Activated effector memory CD4-positive, alpha-beta T cell treated with Interleukin-2 at 50 U/mL for 16 hours (primary cell): ENCODE results near the gene IQGAP2.
"Not testable (repeated sequence)": the region's sequence is repeated elsewhere in the genome, so short reads cannot be mapped to it uniquely, and the experiment has no call there.

Experiments
- DNase-seq: peaks from one replicate; pipeline ENCODE4 v3.0.0-alpha.2; 2020

IQGAP2 gene

GRCh38 chr5:76547242-76547890, 144.3 kb downstream of the IQGAP2 start:
- DNase-seq, result no peak

- DNase-seq, result no peak
Measured at GRCh38 chr5:76547891-76548524, 144.9 kb downstream of the IQGAP2 start.

- DNase-seq, result no peak
Measured at GRCh38 chr5:76548525-76549229, 145.6 kb downstream of the IQGAP2 start.

DNA sequence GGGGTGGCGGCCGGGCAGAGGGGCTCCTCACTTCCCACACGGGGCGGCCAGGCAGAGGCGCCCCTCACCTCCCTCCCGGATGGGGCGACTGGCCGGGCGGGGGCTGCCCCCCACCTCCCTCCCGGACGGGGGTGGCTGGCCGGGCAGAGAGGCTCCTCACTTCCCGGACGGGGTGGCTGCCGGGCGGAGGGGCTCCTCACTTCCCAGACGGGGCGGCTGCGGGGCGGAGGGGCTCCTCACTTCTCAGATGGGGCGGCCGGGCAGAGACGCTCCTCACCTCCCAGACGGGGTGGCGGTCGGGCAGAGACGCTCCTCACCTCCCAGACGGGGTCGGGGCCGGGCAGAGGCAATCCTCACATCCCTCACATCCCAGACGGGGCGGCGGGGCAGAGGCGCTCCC, 147.8 kb downstream of the IQGAP2 start:
- DNase-seq, result not testable (repeated sequence)

GRCh38 chr5:76552546-76552945, 149.5 kb downstream of the IQGAP2 start:
- no peak for DNase-seq

DNA sequence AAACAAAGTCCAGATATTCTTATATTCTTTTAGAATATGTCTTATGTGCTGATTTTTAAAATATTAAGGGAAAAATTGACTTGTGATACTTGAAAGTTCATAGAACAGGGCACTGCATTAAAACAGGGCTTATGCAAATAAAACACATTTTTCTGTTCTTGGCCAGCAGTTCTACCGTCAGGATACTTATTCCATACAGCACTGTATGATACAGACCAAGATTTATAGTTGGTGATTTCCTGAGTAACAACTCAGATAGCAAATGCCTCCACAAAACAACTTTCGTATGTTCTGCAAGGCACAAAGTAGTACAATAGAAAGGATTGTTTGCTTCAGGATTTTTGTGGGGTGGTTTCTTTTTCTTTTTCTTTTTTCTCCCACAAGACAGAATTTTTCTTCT, 150.2 kb downstream of the IQGAP2 start:
- no peak for DNase-seq

DNA sequence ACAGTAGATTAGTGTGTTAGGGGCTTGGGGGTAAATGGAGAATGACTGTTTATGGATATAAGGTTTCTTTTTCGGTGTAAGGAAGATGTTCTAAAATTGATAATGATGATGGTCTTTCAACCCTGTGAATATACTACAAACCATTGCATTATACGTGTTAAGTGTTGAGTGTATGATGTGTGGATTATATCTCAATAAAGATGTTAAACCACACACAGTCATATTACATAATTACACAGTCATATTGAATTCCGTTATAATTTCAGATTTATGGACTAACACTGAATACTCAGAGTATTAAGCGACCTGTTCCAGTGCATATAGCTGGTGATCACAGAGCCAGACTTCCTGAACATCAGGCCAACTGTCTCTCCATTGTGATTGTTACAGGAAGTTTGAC, 152.0 kb downstream of the IQGAP2 start:
- DNase-seq, result no peak

GRCh38 chr5:76555717-76556116, 152.6 kb downstream of the IQGAP2 start:
- DNase-seq, result no peak

DNA sequence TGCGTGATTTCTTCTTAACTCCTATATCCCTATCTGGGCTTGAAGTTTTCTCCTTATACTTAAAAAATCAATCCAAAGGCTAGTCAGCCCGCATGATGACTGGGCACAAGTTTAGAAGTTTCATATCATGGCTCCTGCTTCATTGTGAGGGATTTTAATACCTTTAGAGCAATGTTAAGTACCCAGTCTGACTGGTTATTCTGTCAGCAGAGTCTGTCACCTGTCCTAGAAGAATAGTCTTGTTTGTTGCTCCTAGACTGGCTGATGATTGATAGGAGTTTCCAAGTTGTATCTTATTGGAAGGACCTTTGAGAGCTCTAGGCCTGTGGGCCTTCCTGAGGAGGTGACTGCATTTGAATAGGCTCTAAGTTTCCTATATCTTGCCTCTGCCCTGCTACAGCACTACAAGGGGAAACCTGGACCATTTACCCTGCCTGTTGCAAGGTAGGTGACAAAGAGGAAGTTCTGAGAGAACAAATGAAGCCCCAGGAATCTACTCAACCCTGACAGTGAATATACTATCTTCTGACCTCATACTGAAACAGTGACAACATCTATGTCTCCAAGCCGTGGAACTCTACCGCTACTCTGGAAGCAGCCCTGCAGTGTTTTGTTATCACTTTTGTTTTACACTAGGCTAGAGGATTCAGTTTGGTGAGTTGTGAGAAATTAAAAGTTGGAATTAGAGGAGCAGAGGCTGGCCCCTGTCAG, 153.6 kb downstream of the IQGAP2 start:
- no peak for DNase-seq

DNA sequence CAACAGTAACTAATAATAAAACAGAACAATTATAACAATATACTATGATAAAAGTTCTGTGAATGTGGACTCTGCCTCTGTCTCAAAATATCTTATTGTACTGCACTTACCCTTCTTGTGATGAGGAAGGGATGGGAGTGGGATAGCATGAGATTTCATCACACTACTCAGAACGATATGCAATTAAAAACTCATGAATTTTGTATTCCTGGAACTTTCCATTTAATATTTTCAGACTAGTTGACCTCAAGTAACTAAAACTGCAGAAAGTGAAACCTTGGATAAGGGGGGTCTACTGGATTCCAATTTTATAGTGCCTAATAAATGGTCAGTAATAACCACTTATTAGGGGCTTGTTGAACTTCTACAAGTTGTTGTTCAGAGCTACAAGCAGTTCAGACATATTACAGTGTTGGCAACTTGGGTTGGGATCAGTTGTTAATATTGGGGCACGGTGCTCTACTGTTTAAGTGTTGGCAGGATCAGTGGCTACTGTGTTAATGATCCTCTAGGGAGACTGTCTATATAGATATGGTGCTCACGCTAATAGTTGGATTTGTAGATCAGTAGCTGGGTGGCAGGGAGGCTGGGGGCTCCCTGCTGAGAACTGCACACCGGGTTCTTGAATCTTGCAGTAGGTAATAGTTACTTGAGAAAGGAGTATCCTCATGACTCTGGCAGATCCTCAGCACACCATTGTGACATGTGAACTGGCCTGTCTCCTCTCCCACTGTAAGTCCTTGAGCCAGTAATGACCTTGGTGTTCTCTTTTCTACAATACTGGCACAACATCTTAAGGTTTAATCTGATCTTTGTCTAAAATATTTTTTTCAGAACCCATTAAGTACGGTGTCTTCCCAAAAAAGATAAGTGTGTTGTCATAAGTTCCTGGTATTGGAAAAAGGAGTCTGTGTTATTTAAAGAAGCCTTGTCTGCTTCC, 158.1 kb downstream of the IQGAP2 start:
- DNase-seq, result no peak

DNA sequence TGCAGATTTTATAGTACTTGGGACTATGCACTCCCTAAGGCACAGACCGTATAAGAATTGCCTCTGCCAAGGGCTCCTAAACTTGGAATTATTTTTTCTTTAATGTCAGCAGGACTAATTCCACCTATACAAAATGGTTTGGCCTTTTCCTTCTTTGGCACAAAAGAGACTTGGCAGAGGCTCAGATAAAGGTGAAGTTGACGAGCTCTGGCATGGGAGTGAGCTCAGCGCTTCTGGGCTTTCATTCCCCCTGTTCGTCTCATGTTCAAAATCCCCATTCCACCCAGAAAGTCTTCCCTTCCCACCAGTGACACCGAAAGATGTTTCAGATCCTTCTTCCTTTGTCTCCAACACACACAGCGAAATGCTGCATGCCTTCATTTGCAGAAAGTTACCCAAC, 158.9 kb downstream of the IQGAP2 start:
- no peak for DNase-seq

DNA sequence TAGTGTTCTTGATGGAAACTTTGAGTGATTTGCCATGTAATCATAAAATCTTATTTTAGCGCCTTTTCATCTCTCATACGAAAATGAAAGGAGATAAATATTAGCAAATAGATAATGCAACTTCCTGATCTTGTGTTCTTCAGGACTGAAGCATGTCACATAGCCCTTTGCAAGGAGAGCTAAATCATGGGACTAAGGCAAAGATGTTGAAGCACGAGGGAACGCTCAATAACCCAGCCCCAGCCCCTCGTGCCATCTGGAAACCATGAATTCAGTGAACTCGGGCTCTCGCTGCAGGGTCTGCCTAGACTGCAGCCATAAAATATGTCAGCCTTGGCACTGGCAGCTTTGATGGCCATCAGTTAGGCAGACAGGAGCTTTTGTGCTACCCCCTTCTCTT, 161.9 kb downstream of the IQGAP2 start:
- DNase-seq, result no peak

DNA sequence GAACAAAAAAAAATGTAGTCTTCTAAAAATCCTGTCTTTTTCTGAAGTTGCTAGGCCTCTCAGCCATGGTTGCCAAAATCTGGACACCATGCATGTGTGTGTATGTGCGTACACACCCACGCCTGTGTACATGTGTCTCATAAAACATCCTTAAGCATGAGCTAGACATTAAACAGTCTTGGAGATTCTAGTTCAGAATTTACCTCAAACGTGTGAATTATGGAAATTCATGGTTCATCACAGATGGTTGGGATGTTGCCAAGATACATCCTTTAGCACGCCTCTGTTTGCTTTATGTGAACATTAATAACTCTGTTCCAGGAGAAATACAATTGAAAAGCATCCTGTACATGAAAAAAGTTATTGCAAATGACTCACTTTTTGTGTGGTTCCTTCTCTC, 167.1 kb downstream of the IQGAP2 start:
- DNase-seq, result no peak

GRCh38 chr5:76571559-76571958, 168.5 kb downstream of the IQGAP2 start:
- no peak for DNase-seq

DNA sequence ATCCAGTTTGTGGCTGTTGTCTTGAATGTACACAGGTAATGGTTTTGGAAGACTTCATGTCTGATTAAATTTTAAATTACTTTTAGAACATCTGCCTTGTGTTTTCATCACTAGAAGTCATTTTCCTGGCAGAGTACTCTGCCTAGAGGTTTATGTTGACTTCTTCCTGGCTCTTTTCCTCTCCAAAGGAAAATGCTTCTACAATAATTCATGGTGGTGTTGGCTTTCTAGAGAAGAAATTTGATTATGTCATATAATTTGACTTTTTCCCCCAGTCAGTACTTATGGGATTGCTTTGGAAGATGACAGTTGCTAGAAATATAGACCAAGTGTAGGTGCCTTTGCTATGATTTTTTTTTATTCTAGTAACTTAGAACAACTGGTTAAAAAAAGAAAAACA, 173.4 kb downstream of the IQGAP2 start:
- DNase-seq, result no peak

- DNase-seq, result no peak
Measured at GRCh38 chr5:76576996-76577395, 173.9 kb downstream of the IQGAP2 start.

GRCh38 chr5:76579166-76579937, 176.3 kb downstream of the IQGAP2 start:
- no peak for DNase-seq

- DNase-seq, result no peak
Measured at GRCh38 chr5:76580981-76581380, 177.9 kb downstream of the IQGAP2 start.

DNA sequence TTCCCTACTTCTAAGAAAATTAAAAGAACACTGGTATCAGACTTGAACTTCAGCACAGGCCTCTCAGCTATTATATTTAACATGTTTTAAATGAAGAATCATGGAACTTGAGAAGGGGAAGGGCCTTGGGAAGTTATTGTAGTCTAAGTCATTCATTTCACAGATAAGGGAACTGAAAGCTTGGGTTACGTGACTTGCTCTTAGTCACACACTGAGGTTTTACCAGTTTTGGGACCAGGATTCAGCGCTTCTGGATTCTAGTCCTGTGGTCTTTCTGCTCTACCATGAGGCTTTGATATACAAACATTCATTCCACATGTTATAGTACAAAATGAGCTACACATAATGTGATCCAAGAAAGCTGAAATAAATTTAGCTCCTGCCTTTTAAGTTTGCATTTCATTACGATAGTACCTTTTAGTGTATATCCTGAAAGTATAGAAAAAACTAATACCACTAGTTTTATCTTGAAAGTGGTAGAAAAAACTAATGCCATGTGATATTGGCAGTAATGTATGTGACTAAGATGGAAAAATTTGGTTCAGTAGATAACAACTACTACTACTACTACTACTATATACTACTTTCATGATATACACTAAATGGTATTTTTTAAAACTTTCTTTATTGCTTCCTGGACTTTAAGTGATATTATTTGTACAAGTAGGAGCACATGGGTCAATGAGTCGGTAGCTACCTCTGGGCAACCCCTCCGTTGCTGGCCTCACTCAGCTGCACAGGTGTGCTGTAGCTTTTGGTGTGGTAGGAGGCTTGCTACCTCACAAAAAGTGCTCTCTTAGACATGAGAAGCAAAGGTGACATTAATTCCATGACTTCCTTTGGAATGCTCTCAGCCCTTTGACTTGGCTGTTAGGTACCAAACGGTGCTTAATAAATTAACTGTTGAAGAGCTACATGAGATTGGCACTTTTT, 179.4 kb downstream of the IQGAP2 start:
- no peak for DNase-seq
